Measurements from ENCODE around the gene MYH9. TPM values are rescaled to one million over a fixed set of nuclear protein-coding genes. Genes with fewer than 3 reads are reported as not detected.
"Not testable (repeated sequence)": the region's sequence is repeated elsewhere in the genome, so short reads cannot be mapped to it uniquely, and the experiment has no call there.

Gene MYH9
- total RNA-seq, 2 donors from 2014 or later, result 521 to 691 TPM

- H3K27ac Mint-ChIP-seq, result peak overlapping the region in 1 of 2 donors; percentile 52
- H3K9me3 Mint-ChIP-seq, result no peaks in the 10 kb centered on the region
- peaks cover 27 to 41% of the 10 kb centered on the region in 2 donors for H3K36me3 Mint-ChIP-seq
- DNase-seq (ENCODE audit: low spot score in 2 of 2), result no peak
- ATAC-seq, result no peak
Observed at GRCh38 chr22:36256478-36256877, 131.3 kb downstream of the MYH9 start.

- not testable (repeated sequence) for DNase-seq (ENCODE audit: low spot score in 2 of 2); H3K9me3 Mint-ChIP-seq; ATAC-seq
- Mint-ChIP-seq H3K36me3 (peaks cover 27 to 37% of the 10 kb centered on the region in 2 donors), H3K27ac (peak overlapping the region; percentile 52 to 61)
Observed at GRCh38 chr22:36255572-36255971, 132.2 kb downstream of the MYH9 start.

GRCh38 chr22:36253523-36254490 lies 134.0 kb downstream of the MYH9 start:
- peak overlapping the region; percentile 97 to 98 for H3K27ac Mint-ChIP-seq
- no peaks in the 10 kb centered on the region for H3K9me3 Mint-ChIP-seq
- H3K36me3 Mint-ChIP-seq, result peaks cover 27 to 34% of the 10 kb centered on the region in 2 donors
- DNase-seq (ENCODE audit: low spot score in 2 of 2) (no peak), ATAC-seq (peak; percentile 17 to 27)

GRCh38 chr22:36252754-36253522 lies 134.8 kb downstream of the MYH9 start, which contains the start of gene APOL1:
TSS of gene APOL1 (plus strand) at chr22:36253133. CDS start at chr22:36254956, 1,823 bp downstream.
- H3K36me3 Mint-ChIP-seq, result peaks cover 20 to 32% of the 10 kb centered on the region in 2 donors
- peaks cover 0 to 6% of the 10 kb centered on the region in 2 donors for H3K9me3 Mint-ChIP-seq
- ATAC-seq, result peak; percentile 73 to 85
- DNase-seq (ENCODE audit: low spot score in 2 of 2), result no peak
- peak within 1 kb of the TSS; percentile 97 to 98 for H3K27ac Mint-ChIP-seq

GRCh38 chr22:36251979-36252608 lies 135.7 kb downstream of the MYH9 start:
- not testable (repeated sequence) for DNase-seq (ENCODE audit: low spot score in 2 of 2); ATAC-seq; H3K9me3 Mint-ChIP-seq
- peaks cover 18 to 30% of the 10 kb centered on the region in 2 donors for H3K36me3 Mint-ChIP-seq
- H3K27ac Mint-ChIP-seq, result peak overlapping the region; percentile 97 to 98

- H3K9me3 Mint-ChIP-seq; ATAC-seq; H3K27ac Mint-ChIP-seq; DNase-seq (ENCODE audit: low spot score in 2 of 2): not testable (repeated sequence)
- H3K36me3 Mint-ChIP-seq, result peaks cover 18 to 20% of the 10 kb centered on the region in 2 donors
Observed at GRCh38 chr22:36250292-36250960, 137.3 kb downstream of the MYH9 start.

- H3K27ac Mint-ChIP-seq, result no peak overlapping the region
- H3K9me3 Mint-ChIP-seq, result peaks cover 0 to 6% of the 10 kb centered on the region in 2 donors
Observed at GRCh38 chr22:36249160-36249559, 138.6 kb downstream of the MYH9 start.

GRCh38 chr22:36247955-36248354 lies 139.8 kb downstream of the MYH9 start:
- peaks cover 4 to 6% of the 10 kb centered on the region in 2 donors for H3K9me3 Mint-ChIP-seq
- H3K27ac Mint-ChIP-seq, result no peak overlapping the region
- ATAC-seq, result no peak
- no peak for DNase-seq (ENCODE audit: low spot score in 2 of 2)
- H3K36me3 Mint-ChIP-seq, result peaks cover 2 to 7% of the 10 kb centered on the region in 2 donors

More at GRCh38 chr22:36249160-36249559, 138.6 kb downstream of the MYH9 start:
- ATAC-seq, result no peak
- DNase-seq (ENCODE audit: low spot score in 2 of 2), result no peak
- H3K36me3 Mint-ChIP-seq, result peaks cover 14 to 17% of the 10 kb centered on the region in 2 donors

- H3K9me3 Mint-ChIP-seq, result peaks cover 4 to 6% of the 10 kb centered on the region in 2 donors
- no peak overlapping the region for H3K27ac Mint-ChIP-seq
- H3K36me3 Mint-ChIP-seq, result peaks cover 0 to 6% of the 10 kb centered on the region in 2 donors
- ATAC-seq (no peak), DNase-seq (ENCODE audit: low spot score in 2 of 2) (no peak)
Observed at GRCh38 chr22:36246718-36247117, 141.0 kb downstream of the MYH9 start.

GRCh38 chr22:36245805-36246356 lies 141.9 kb downstream of the MYH9 start:
- no peak for ATAC-seq
- DNase-seq (ENCODE audit: low spot score in 2 of 2), result no peak
- H3K9me3 Mint-ChIP-seq, result peaks cover 4 to 6% of the 10 kb centered on the region in 2 donors
- peaks cover 0 to 6% of the 10 kb centered on the region in 2 donors for H3K36me3 Mint-ChIP-seq
- no peak overlapping the region for H3K27ac Mint-ChIP-seq

- no peak for ATAC-seq
- no peak for DNase-seq (ENCODE audit: low spot score in 2 of 2)
- H3K9me3 Mint-ChIP-seq, result peaks cover 4 to 6% of the 10 kb centered on the region in 2 donors
Observed at GRCh38 chr22:36244522-36245391, 143.0 kb downstream of the MYH9 start.

GRCh38 chr22:36243986-36244385 lies 143.8 kb downstream of the MYH9 start:
- no peak for DNase-seq (ENCODE audit: low spot score in 2 of 2)
- no peak for ATAC-seq
- Mint-ChIP-seq H3K27ac (no peak overlapping the region), H3K36me3 (peaks cover 5 to 12% of the 10 kb centered on the region in 2 donors), H3K9me3 (peaks cover 4 to 6% of the 10 kb centered on the region in 2 donors)

More at GRCh38 chr22:36244522-36245391, 143.0 kb downstream of the MYH9 start:
- H3K36me3 Mint-ChIP-seq, result peaks cover 0 to 6% of the 10 kb centered on the region in 2 donors
- peak overlapping the region in 1 of 2 donors; percentile 1 for H3K27ac Mint-ChIP-seq

- Mint-ChIP-seq H3K36me3 (peaks cover 42% of the 10 kb centered on the region in 2 donors), H3K9me3 (peaks cover 4 to 7% of the 10 kb centered on the region in 2 donors), H3K27ac (peak within 1 kb of the TSS; percentile 97 to 99)
- DNase-seq (ENCODE audit: low spot score in 2 of 2), result peak; percentile 73 to 86
- peak; percentile 97 for ATAC-seq
Observed at GRCh38 chr22:36239401-36240171, 148.2 kb downstream of the MYH9 start, which contains the start of gene APOL2. TSS of gene APOL2 (minus strand) at chr22:36239527. CDS start at chr22:36233162, 6,365 bp downstream.

- Mint-ChIP-seq H3K36me3 (peaks cover 44 to 46% of the 10 kb centered on the region in 2 donors), H3K27ac (peak overlapping the region; percentile 97 to 99), H3K9me3 (peaks cover 4 to 7% of the 10 kb centered on the region in 2 donors)
- ATAC-seq, result peak in 1 of 2 donors; percentile 29
- DNase-seq (ENCODE audit: low spot score in 2 of 2), result no peak
Observed at GRCh38 chr22:36239150-36239400, 148.7 kb downstream of the MYH9 start.

Data from activated naive CD4-positive, alpha-beta T cell treated with anti-CD3 and anti-CD28 coated beads, Interleukin-2, amount 50 U/mL, for 72 hours (primary cell).